Esophagus squamous epithelium (tissue), 4 donors: ENCODE data around the gene CAPN1.

Source experiments
- CTCF ChIP-seq, 6 experiments: fragments of 450-650 bp in 4 of 6; fragments of 200-600 bp in 2 of 6; sonication (generic) in 2 of 6; IDR thresholded peaks; one replicate each; pipeline ENCODE4 v1.5.1; 2016 to 2019; ENCODE audit warnings: antibody characterized with exemption in 6 of 6, mild to moderate bottlenecking in 4 of 6, moderate library complexity in 4 of 6
- POLR2A ChIP-seq, 4 donors: fragments of 450-650 bp; IDR thresholded peaks; one replicate each; pipeline ENCODE4 v1.6.1; 2017; ENCODE audit warnings: antibody characterized with exemption in 4 of 4, mild to moderate bottlenecking in 4 of 4, moderate library complexity in 3 of 4

- no peak for TF ChIP-seq CTCF (IDR thresholded peaks at IDR 0.05)
- TF ChIP-seq POLR2A (IDR thresholded peaks at IDR 0.05) = no peak
These were observed 25.2 kb downstream of the CAPN1 start for GRCh38 chr11:65206901-65207300.
